Measurements from ENCODE around the gene GNL3.

DNA sequence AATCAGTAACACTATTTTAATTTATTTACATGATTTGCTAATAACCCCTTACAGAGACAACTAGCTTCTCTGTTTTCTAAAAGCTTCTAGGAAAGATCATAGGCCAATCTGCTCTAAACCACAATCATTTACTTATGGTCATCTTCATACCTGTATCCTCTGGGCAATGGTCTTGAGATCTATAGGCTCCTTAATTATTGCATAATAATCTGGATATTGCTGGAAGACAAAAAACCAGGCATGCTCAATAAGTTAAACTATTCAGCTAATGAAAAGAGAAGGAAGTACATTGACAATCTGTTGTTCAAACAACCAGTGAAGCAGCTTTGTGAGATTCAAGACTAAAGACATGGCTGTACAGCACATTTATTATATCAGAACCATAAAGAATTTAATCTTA, 34.2 kb upstream of the GNL3 start:
- TF ChIP-seq RXRA (IDR thresholded peaks at IDR 0.05) (no peak), RAD21 (IDR thresholded peaks at IDR 0.05) (no peak), GABPA (IDR thresholded peaks at IDR 0.05 in 1 of 2, conservative IDR thresholded peaks at IDR 0.05 in 1 of 2) (no peak)

All from liver (tissue), 2 donors.